Erythroblast (primary cell): ENCODE measurements around the gene HADH.

ENCODE experiments used
- GATA1 ChIP-seq: IDR thresholded peaks from 2 replicates; pipeline ENCODE4 v1.6.1; 2011; ENCODE audit warnings: low read depth, mild to moderate bottlenecking, control low read depth, low read length, moderate library complexity
- POLR2A ChIP-seq: IDR thresholded peaks from 2 replicates; pipeline ENCODE4 v1.6.1; 2011; ENCODE audit warnings: mild to moderate bottlenecking, low read length

- TF ChIP-seq POLR2A (no peak), GATA1 (no peak)
Measured at GRCh38 chr4:108080747-108081146, 91.1 kb downstream of the HADH start.
